ENCODE measurements around the gene UPP1. TPM values are rescaled to one million over a fixed set of nuclear protein-coding genes. Genes with fewer than 3 reads are reported as not detected.

The UPP1 gene
- total and polyA plus RNA-seq, 2 of the 4 experiments (the other 2 are of a cell fraction) = 3.9 to 14.5 TPM

DNA sequence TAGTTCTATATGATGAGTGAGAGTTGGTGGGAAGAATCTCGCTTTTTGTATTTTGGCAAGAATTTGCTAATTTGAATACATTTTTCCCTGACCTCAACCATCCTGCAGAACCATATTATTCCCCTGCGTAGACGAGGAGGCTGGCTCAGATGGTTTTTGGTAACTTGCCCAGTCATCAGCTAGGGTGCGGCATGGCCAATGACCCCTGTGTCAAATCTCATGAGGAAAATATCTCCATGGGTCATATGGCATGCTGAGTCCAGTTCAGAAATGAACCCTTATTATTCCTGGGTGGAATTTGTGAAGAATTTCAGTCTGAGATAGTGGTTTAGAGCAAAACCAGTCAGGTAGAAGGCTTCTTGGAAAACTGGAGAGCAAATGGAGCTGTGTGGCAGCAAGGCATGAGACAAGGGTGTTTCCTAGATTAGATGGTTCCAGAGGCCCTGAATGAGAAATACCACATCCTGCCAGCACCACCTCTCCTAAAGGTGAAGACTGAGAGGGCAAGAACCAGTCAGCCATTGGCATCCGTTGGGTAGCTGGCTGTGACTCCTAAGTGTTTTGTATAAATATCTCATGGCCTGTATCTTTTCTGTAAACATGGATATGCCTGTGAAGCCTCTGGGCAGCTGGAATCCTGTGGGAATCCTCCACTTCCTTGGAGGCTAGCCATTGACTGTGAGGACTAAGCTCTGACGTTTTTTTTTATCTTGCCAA is 5.8 kb upstream of the UPP1 start (continued):
- TF ChIP-seq CEBPB (IDR thresholded peaks at IDR 0.05; ENCODE audit: low read depth, low read length) = no peak
- TF ChIP-seq FOS (IDR thresholded peaks at IDR 0.05; ENCODE audit: low read depth, low read length) = peak; percentile 67

- POLR2A ChIA-PET (ENCODE audit: unreplicated experiment) = interaction anchor here (0.6 kb wide), 1 partner anchor 115 kb away, joined by 10 read pairs; no protein-coding TSS in a partner anchor
- Histone ChIP-seq H2AK9ac (replicated peaks; ENCODE audit: low read depth, low read length, poor library complexity) (no peak overlapping the region), H2BK15ac (ENCODE audit: low read depth, low read length) (peak overlapping the region; percentile 67; the same call in 2 of the 3 replicates), H3K79me1 (ENCODE audit: low read depth in 1 of 2, low read length in 2 of 2) (peaks cover 2 to 12% of the 10 kb centered on the region in 2 experiments; a peak in 3 of 4 replicates), H3K14ac (replicated peaks; ENCODE audit: low read depth, low read length) (no peak overlapping the region), H3K18ac (ENCODE audit: low read depth, low read length) (0 out of 2 replicates have a peak overlapping the region, but pooled peaks have one; percentile 7), H3K4me1 (ENCODE audit: control insufficient read depth, insufficient read depth, low read length) (peaks cover 24% of the 10 kb centered on the region), H2BK120ac (ENCODE audit: low read depth, low read length) (peak overlapping the region; percentile 43), H3K36me3 (ENCODE audit: control insufficient read depth, insufficient read depth, low read length) (no peaks in the 10 kb centered on the region), H2AFZ (replicated peaks; ENCODE audit: low read length, poor library complexity) (no peak overlapping the region), H3K23ac (ENCODE audit: low read depth, low read length) (peak overlapping the region; percentile 29; the same call in 1 of the 2 replicates), H3K56ac (ENCODE audit: extremely low read depth, insufficient read depth, low read length) (peak overlapping the region; percentile 48; the same call in 1 of the 2 replicates), H3K9me3 (ENCODE audit: control insufficient read depth, insufficient read depth, low read length) (no peaks in the 10 kb centered on the region), H4K91ac (ENCODE audit: insufficient read depth, low read depth, low read length) (peak overlapping the region; percentile 61), H3K27me3 (ENCODE audit: control insufficient read depth, insufficient read depth, low read length) (no peaks in the 10 kb centered on the region), H3K9ac (ENCODE audit: low read depth, low read length) (no peak overlapping the region), H2AK5ac (ENCODE audit: low read depth, low read length) (peak overlapping the region; percentile 48), H3K9me1 (ENCODE audit: insufficient read depth, low read length) (peaks cover 24% of the 10 kb centered on the region), H3K4me3 (ENCODE audit: insufficient read depth, low read depth, low read length) (no peak overlapping the region), H3K27ac (ENCODE audit: insufficient read depth, low read length) (peak overlapping the region; percentile 35), H3K4ac (ENCODE audit: low read depth, low read length) (peak overlapping the region; percentile 86), H2BK5ac (ENCODE audit: low read depth, low read length, poor library complexity, severe bottlenecking) (peak overlapping the region; percentile 36), H4K20me1 (ENCODE audit: insufficient read depth, low read length) (0 out of 2 replicates have a peak, but pooled peaks cover 3% of the 10 kb centered on the region), H2BK20ac (ENCODE audit: low read depth, low read length) (peak overlapping the region; percentile 84), H4K5ac (ENCODE audit: low read depth, low read length) (no peak overlapping the region), H4K8ac (ENCODE audit: low read depth in 2 of 2, low read length in 2 of 2) (peak overlapping the region; percentile 14 to 24; a peak in 1 of 4 replicates), H3K4me2 (ENCODE audit: low read depth, low read length) (peak overlapping the region; percentile 31; the same call in 1 of the 2 replicates)
- intact Hi-C loops (cut with micrococcal nuclease) = loop anchor here (5.0 kb wide), 1 partner anchor 93 kb away; no protein-coding TSS in a partner anchor
- ATAC-seq (ENCODE audit: low read depth) (peak; percentile 56), DNase-seq (peak; percentile 99)
- in situ Hi-C loops (cut with MboI; ENCODE audit: low sequenced_read_pairs) = no loop called here
- dilution Hi-C loops (cut with HindIII; ENCODE audit: low sequenced_read_pairs, unreplicated experiment) = no loop called here
- CTCF ChIA-PET = interaction anchor here (1.0 kb wide), 1 partner anchor 93 kb away, joined by 3 read pairs; no protein-coding TSS in a partner anchor
- WGBS, 2 experiments (ENCODE audit: extremely low coverage in 2 of 2, insufficient read length in 1 of 2) = 63% methylated on average over 4 of the region's 9 CpGs; no CpG with 5 or more reads in 1 of the 2 experiments
- no TSS peak for BruUV-seq (replicated peaks)
- no peak for TF ChIP-seq RAD21 (IDR thresholded peaks at IDR 0.05; ENCODE audit: low read length)
- TF ChIP-seq BHLHE40 (IDR thresholded peaks at IDR 0.05; ENCODE audit: low read depth, low read length) = peak; percentile 75
- peak; percentile 71; the same call in 1 of the 2 replicates for TF ChIP-seq MXI1 (IDR thresholded peaks at IDR 0.05; ENCODE audit: borderline replicate concordance, low read depth, low read length)
- TF ChIP-seq NFE2L2 (IDR thresholded peaks at IDR 0.05; ENCODE audit: low read depth, low read length) = peak; percentile 49; the same call in 1 of the 2 replicates
- TF ChIP-seq USF2 (IDR thresholded peaks at IDR 0.05; ENCODE audit: low read depth, low read length) = peak; percentile 25; the same call in 1 of the 2 replicates
- no peak for TF ChIP-seq CTCF (conservative IDR thresholded peaks at IDR 0.05; ENCODE audit: low read depth, low read length)
- no peak for TF ChIP-seq SMC3 (IDR thresholded peaks at IDR 0.05; ENCODE audit: low read depth, low read length)
- TF ChIP-seq RCOR1 (IDR thresholded peaks at IDR 0.05; ENCODE audit: insufficient replicate concordance, low read length) = peak; percentile 28
- peak; percentile 85; the same call in 1 of the 2 replicates for TF ChIP-seq CHD1 (IDR thresholded peaks at IDR 0.05; ENCODE audit: low read depth, low read length)
- TF ChIP-seq POLR2A (IDR thresholded peaks at IDR 0.05; ENCODE audit: low read depth, low read length) = peak; percentile 56
These were observed 4.2 kb upstream of the UPP1 start for GRCh38 chr7:48084727-48085432.

All from IMR-90 (cell line).